HepG2 (cell line): ENCODE measurements around the gene TXNDC2. TPM values are rescaled to one million over a fixed set of nuclear protein-coding genes. Genes with fewer than 3 reads are reported as not detected.

Experiments used
- CBFB ChIP-seq: sonication (generic); formaldehyde crosslinking; IDR thresholded peaks from 2 replicates; pipeline ENCODE4 v1.4.0; 2020; ENCODE audit warnings: missing genetic modification reagents
- CREB1 ChIP-seq, 2 experiments: fragments of 450-650 bp in 1 of 2; IDR thresholded peaks; 2 replicates each; pipeline ENCODE4 v1.6.1; 2016 to 2017; ENCODE audit warnings: control low read depth in 1 of 2, mild to moderate bottlenecking in 1 of 2, missing compliant biosample characterization in 1 of 2, missing genetic modification characterization in 1 of 2
- FOXM1 ChIP-seq: sonication (generic); formaldehyde crosslinking; IDR thresholded peaks from 2 replicates; pipeline ENCODE4 v1.5.0; 2020; ENCODE audit warnings: missing genetic modification reagents
- HIVEP1 ChIP-seq: sonication (generic); formaldehyde crosslinking; IDR thresholded peaks from 2 replicates; pipeline ENCODE4 v1.4.0; 2020; ENCODE audit warnings: mild to moderate bottlenecking, missing genetic modification reagents
- KDM4B ChIP-seq: sonication (generic); formaldehyde crosslinking; IDR thresholded peaks from 2 replicates; pipeline ENCODE4 v1.4.0; 2020; ENCODE audit warnings: missing genetic modification reagents
- MAF1 ChIP-seq: sonication (generic); formaldehyde crosslinking; IDR thresholded peaks from 2 replicates; pipeline ENCODE4 v1.5.0; 2020; ENCODE audit warnings: missing genetic modification reagents, borderline replicate concordance
- MBD4 ChIP-seq: IDR thresholded peaks from 2 replicates; pipeline ENCODE4 v1.6.1; 2012; ENCODE audit warnings: low read length, inconsistent platforms, borderline replicate concordance
- MED1 ChIP-seq: sonication (generic); formaldehyde crosslinking; IDR thresholded peaks from 2 replicates; pipeline ENCODE4 v1.4.0; 2020; ENCODE audit warnings: missing genetic modification reagents
- SP4 ChIP-seq: sonication (generic); formaldehyde crosslinking; IDR thresholded peaks from 2 replicates; pipeline ENCODE4 v1.8.1; 2023; ENCODE audit warnings: mild to moderate bottlenecking, missing genetic modification reagents
- TARDBP ChIP-seq: sonication (generic); formaldehyde crosslinking; IDR thresholded peaks from 2 replicates; pipeline ENCODE4 v1.8.0; 2022; ENCODE audit warnings: mild to moderate bottlenecking, missing genetic modification reagents
- ZNF546 ChIP-seq: sonication (generic); formaldehyde crosslinking; conservative IDR thresholded peaks from 2 replicates; pipeline ENCODE4 v1.8.1; 2023; ENCODE audit warnings: mild to moderate bottlenecking, missing genetic modification reagents
- ZNF644 ChIP-seq: IDR thresholded peaks from 2 replicates; pipeline ENCODE4 v1.6.1; 2016; ENCODE audit warnings: low read depth
- polyA plus RNA-seq, 8 experiments: library from polyadenylated mRNA; depleted of rRNA in 3 of 8; stranded (reverse) in 7 of 8; unstranded in 1 of 8; fragments of >200 nt; fragmentation: Illumina TruSeq in 4 of 8; extraction: Trizol in 4 of 8; gene quantifications; 2 replicates each; pipeline versions ENCODE4 v1.2.1 to v1.2.3, GENCODE V29; 2011 to 2016; ENCODE audit warnings: low read depth in 4 of 8, missing spikeins in 1 of 8, mixed read lengths in 1 of 8; ENCODE audit not compliant: insufficient read depth in 1 of 8
- total RNA-seq, 5 experiments: library from RNA; depleted of rRNA; stranded (reverse); fragments of >200 nt; fragmentation: Illumina TruSeq; extraction: Trizol; gene quantifications; 2 replicates each; pipeline ENCODE4 v1.2.3, GENCODE V29; 2016; ENCODE audit warnings: low read depth in 1 of 5
- TF ChIP-seq, protein P1 (sequence below): sonication (generic); formaldehyde crosslinking; conservative IDR thresholded peaks from 2 replicates; pipeline ENCODE4 v1.4.0; 2020; ENCODE audit warnings: mild to moderate bottlenecking, missing genetic modification reagents, moderate library complexity
- TF ChIP-seq, protein P2 (sequence below): IDR thresholded peaks from 2 replicates; pipeline ENCODE4 v1.6.1; 2016; ENCODE audit warnings: mild to moderate bottlenecking
- TF ChIP-seq, protein P3 (sequence below): sonication (generic); formaldehyde crosslinking; IDR thresholded peaks from 2 replicates; pipeline ENCODE4 v1.4.0; 2020; ENCODE audit warnings: missing genetic modification reagents, mild to moderate bottlenecking, borderline replicate concordance
- TF ChIP-seq, protein P4 (sequence below): sonication (generic); formaldehyde crosslinking; IDR thresholded peaks from 2 replicates; pipeline ENCODE4 v1.4.0; 2020; ENCODE audit warnings: missing genetic modification reagents, borderline replicate concordance
- TF ChIP-seq, protein P5 (sequence below): IDR thresholded peaks from 2 replicates; pipeline ENCODE4 v1.6.1; 2016
- TF ChIP-seq, protein P6 (sequence below): sonication (generic); formaldehyde crosslinking; IDR thresholded peaks from 2 replicates; pipeline ENCODE4 v1.5.0; 2020; ENCODE audit warnings: missing genetic modification reagents

TXNDC2 gene
- total and polyA plus RNA-seq, 2 of the 13 experiments (the other 11 are each of a cell fraction or from before 2014, with no cell fraction given) = not detected

DNA sequence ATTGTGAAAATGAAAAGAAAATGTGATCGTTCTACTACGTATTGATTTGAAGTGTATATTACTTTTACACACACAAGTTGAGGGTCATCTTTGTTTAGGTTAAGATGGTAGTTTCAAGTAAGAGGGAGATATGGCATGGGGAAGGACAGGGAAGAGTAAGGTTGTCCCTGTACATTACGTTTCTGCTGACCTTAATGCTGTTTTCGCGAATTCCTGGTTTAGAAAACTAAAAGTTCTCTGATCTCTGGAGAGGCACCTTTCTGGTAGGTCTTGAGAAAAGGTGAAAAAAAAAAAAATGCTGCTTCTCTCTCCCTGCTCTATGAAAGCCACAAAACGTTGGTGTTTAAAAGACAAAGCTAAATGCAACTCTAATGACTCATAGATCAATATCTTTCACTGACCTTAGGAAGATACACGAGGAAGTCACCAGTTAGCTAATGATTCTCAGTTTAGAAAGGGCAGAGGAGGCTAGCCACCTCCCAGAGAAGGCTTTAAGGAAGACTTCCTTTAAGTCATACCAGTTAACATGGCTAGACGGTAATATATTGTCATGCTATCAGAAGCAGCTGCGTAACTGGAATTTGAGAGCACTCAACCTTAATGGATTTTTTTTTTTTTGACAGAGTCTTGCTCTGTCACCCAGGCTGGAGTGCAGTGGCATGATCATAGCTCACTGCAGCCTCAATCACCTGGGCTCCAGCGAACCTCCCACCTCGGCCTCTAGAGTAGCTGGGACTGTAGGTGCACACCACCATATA is 13.2 kb downstream of the TXNDC2 start (continued):
- TF ChIP-seq, protein P1, sequence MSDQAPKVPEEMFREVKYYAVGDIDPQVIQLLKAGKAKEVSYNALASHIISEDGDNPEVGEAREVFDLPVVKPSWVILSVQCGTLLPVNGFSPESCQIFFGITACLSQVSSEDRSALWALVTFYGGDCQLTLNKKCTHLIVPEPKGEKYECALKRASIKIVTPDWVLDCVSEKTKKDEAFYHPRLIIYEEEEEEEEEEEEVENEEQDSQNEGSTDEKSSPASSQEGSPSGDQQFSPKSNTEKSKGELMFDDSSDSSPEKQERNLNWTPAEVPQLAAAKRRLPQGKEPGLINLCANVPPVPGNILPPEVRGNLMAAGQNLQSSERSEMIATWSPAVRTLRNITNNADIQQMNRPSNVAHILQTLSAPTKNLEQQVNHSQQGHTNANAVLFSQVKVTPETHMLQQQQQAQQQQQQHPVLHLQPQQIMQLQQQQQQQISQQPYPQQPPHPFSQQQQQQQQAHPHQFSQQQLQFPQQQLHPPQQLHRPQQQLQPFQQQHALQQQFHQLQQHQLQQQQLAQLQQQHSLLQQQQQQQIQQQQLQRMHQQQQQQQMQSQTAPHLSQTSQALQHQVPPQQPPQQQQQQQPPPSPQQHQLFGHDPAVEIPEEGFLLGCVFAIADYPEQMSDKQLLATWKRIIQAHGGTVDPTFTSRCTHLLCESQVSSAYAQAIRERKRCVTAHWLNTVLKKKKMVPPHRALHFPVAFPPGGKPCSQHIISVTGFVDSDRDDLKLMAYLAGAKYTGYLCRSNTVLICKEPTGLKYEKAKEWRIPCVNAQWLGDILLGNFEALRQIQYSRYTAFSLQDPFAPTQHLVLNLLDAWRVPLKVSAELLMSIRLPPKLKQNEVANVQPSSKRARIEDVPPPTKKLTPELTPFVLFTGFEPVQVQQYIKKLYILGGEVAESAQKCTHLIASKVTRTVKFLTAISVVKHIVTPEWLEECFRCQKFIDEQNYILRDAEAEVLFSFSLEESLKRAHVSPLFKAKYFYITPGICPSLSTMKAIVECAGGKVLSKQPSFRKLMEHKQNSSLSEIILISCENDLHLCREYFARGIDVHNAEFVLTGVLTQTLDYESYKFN = peak; percentile 42; the same call in 1 of the 2 replicates
- TF ChIP-seq SP4 (CRISPR knock-in tag) = no peak
- TF ChIP-seq, protein P2, sequence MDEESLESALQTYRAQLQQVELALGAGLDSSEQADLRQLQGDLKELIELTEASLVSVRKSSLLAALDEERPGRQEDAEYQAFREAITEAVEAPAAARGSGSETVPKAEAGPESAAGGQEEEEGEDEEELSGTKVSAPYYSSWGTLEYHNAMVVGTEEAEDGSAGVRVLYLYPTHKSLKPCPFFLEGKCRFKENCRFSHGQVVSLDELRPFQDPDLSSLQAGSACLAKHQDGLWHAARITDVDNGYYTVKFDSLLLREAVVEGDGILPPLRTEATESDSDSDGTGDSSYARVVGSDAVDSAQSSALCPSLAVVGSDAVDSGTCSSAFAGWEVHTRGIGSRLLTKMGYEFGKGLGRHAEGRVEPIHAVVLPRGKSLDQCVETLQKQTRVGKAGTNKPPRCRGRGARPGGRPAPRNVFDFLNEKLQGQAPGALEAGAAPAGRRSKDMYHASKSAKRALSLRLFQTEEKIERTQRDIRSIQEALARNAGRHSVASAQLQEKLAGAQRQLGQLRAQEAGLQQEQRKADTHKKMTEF (CRISPR knock-in tag) = peak; percentile 42; the same call in 1 of the 2 replicates
- TF ChIP-seq TARDBP = no peak
- no peak for TF ChIP-seq ZNF546 (CRISPR knock-in tag)
- TF ChIP-seq MED1 (CRISPR knock-in tag) = no peak
- TF ChIP-seq MBD4 = no peak
- TF ChIP-seq, protein P3, sequence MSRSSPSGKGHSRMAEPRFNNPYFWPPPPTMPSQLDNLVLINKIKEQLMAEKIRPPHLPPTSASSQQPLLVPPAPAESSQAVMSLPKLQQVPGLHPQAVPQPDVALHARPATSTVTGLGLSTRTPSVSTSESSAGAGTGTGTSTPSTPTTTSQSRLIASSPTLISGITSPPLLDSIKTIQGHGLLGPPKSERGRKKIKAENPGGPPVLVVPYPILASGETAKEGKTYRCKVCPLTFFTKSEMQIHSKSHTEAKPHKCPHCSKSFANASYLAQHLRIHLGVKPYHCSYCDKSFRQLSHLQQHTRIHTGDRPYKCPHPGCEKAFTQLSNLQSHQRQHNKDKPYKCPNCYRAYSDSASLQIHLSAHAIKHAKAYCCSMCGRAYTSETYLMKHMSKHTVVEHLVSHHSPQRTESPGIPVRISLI (CRISPR knock-in tag) = peak; percentile 41; the same call in 1 of the 2 replicates
- TF ChIP-seq, protein P4, sequence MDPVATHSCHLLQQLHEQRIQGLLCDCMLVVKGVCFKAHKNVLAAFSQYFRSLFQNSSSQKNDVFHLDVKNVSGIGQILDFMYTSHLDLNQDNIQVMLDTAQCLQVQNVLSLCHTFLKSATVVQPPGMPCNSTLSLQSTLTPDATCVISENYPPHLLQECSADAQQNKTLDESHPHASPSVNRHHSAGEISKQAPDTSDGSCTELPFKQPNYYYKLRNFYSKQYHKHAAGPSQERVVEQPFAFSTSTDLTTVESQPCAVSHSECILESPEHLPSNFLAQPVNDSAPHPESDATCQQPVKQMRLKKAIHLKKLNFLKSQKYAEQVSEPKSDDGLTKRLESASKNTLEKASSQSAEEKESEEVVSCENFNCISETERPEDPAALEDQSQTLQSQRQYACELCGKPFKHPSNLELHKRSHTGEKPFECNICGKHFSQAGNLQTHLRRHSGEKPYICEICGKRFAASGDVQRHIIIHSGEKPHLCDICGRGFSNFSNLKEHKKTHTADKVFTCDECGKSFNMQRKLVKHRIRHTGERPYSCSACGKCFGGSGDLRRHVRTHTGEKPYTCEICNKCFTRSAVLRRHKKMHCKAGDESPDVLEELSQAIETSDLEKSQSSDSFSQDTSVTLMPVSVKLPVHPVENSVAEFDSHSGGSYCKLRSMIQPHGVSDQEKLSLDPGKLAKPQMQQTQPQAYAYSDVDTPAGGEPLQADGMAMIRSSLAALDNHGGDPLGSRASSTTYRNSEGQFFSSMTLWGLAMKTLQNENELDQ (CRISPR knock-in tag) = no peak
- TF ChIP-seq FOXM1 (CRISPR knock-in tag) = no peak
- TF ChIP-seq CREB1 (IDR thresholded peaks at IDR 0.05) = no peak
- peak; percentile 32; the same call in 1 of the 2 replicates for TF ChIP-seq CREB1 (CRISPR knock-in tag; IDR thresholded peaks at IDR 0.05)
- TF ChIP-seq CBFB (CRISPR knock-in tag) = no peak
- no peak for TF ChIP-seq KDM4B (CRISPR knock-in tag)
- TF ChIP-seq HIVEP1 (CRISPR knock-in tag) = no peak
- no peak for TF ChIP-seq MAF1
- TF ChIP-seq, protein P5, sequence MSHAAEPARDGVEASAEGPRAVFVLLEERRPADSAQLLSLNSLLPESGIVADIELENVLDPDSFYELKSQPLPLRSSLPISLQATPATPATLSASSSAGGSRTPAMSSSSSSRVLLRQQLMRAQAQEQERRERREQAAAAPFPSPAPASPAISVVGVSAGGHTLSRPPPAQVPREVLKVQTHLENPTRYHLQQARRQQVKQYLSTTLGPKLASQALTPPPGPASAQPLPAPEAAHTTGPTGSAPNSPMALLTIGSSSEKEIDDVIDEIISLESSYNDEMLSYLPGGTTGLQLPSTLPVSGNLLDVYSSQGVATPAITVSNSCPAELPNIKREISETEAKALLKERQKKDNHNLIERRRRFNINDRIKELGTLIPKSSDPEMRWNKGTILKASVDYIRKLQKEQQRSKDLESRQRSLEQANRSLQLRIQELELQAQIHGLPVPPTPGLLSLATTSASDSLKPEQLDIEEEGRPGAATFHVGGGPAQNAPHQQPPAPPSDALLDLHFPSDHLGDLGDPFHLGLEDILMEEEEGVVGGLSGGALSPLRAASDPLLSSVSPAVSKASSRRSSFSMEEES (CRISPR knock-in tag) = peak; percentile 32; the same call in 1 of the 2 replicates
- TF ChIP-seq, protein P6, sequence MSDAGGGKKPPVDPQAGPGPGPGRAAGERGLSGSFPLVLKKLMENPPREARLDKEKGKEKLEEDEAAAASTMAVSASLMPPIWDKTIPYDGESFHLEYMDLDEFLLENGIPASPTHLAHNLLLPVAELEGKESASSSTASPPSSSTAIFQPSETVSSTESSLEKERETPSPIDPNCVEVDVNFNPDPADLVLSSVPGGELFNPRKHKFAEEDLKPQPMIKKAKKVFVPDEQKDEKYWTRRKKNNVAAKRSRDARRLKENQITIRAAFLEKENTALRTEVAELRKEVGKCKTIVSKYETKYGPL (CRISPR knock-in tag) = no peak
- 0 out of 2 replicates have a peak, but pooled peaks have one; percentile 24 for TF ChIP-seq ZNF644
